OCI-M2 (cell line): Measurements from ENCODE around the gene TUBB2B.
"Not testable (repeated sequence)": the region's sequence is repeated elsewhere in the genome, so short reads cannot be mapped to it uniquely, and the experiment has no call there.

Source experiments
- DNase-seq: peaks from one replicate; lab custom pipeline; 2025; ENCODE audit not compliant: unreplicated experiment; lab: John Stamatoyannopoulos, UW

TUBB2B gene

DNA sequence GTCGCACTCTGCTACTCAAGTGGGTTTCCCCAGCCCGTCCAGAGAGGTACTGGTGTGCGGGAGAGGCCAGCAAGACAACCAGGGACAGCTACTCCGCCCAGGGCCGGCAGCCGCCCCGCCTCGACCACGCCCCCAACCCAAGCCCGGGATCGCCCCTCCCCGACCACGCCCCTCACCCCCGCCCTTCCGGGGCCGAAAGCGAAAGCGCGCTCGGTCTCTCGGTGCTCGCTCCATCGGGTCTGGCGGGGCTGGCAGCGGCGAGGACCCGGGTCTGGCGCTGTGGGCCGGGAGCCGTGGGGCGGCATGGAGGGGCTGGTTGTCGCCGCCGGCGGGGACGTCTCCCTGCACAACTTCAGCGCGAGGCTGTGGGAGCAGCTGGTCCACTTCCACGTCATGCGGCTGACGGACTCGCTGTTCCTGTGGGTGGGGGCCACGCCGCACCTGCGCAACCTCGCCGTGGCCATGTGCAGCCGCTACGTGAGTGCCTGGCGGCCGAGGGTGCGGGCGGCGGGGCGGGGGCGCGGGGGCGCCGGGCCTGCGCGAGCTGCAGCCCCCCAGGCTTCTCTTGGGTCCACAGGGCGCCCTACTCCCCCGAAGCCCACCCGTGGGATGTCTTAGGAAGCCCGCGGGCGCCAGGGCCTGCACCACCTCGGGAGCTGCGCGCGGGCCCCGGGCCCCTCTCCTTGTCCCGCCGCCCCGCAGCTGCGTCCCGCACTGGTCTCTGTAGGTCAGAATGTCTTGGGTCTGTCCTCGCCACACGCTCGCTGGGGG lies 31.5 kb upstream of the TUBB2B start, which contains the start of gene PSMG4:
PSMG4 (plus strand) TSS at position 228 of the 771 bp plus-strand sequence; CDS start at position 304, 76 bp downstream.
- DNase-seq: peak; percentile 36

DNA sequence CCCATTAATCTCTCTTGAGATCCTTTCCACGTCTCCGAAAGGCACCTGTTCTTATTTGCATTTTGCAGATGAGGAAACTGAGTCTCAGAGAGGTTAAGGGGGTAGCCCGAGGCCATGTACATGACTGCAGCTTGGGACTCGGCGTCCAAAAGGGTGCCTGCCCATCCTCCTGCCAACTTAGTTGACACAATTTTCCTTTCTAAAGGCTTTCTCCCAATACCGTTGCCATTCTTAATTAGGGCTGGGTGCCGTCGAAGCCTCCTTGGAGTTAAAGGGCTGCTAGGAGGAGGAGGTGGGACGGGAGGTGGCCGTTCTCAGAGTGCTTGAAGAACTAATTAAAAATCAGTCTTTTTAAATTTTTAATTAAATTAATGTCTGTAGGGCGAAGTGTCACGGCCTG lies 30.7 kb upstream of the TUBB2B start:
- no peak for DNase-seq

DNA sequence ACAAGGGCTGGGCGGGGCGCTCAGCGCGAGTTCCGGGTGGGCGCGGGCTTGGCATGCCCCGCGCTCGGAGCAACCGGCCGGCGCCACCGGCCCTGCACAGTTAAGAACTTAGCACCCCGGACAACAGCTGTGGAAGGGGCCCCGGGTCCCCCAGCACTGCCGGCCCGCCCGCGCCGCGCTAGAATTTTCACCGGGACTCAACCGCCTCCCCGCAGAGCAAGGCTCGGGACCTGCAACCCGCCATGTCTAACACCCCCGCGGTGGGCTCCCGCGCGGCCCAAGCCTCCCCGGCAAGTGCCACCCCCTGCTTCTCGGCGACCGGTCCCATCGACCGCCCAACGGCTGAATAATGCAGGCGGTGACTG lies 26.1 kb upstream of the TUBB2B start:
- DNase-seq: no peak

DNA sequence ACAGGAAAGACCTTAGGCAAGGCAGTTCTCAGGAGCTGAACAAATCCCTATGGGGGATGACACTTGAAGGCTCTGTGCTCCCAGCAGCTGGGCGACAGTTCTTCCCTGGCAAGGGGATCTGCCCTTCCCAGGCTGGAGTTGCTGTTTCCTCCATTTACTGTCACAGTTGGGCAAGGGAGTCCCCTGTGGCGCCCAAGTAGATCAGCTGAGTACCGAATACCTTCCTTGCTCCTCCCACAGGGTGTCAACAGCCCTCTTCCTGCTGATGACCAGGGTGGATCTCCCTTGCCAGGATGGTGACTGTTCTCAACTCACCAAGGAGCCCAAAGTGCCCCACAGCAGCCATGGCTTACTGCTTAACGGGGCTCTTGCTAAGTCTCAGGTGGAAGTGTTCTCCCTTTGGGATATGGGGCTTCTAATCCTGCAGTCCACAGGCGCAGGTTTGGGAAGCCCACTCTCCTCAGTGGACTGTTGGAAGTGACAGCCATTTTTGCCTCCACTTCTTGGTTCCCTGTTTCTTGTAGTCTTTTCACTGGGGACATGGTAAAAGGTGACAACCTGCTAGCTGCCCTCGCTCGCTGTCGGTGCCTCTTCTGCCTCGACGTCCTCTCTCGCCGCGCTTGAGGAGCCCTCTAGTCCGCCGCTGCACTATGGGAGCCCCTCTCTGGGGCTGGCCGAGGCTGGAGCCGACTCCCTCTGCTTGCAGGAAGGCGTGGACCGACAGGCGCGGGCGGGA lies 25.6 kb upstream of the TUBB2B start:
- DNase-seq: no peak

DNA sequence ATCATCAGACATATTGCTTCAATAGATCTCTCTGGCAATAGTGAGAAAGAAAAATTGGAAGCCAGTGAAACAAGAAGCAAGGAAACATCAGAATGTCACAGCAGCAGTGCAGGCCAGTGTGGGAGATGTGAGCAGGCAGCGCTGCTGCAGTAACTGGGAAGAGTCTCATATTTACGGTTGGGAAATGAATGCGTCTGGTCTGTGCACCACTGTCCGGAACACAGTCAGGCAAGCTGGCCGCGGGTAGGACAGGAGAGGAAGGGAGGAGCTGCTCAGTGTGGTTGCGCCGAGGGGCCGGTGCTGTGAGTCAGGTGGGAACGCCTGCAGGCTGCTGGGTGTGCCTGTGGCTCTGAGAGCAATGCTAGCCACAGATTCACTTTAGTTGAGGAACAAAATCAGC lies 24.9 kb upstream of the TUBB2B start:
- no peak for DNase-seq

DNA sequence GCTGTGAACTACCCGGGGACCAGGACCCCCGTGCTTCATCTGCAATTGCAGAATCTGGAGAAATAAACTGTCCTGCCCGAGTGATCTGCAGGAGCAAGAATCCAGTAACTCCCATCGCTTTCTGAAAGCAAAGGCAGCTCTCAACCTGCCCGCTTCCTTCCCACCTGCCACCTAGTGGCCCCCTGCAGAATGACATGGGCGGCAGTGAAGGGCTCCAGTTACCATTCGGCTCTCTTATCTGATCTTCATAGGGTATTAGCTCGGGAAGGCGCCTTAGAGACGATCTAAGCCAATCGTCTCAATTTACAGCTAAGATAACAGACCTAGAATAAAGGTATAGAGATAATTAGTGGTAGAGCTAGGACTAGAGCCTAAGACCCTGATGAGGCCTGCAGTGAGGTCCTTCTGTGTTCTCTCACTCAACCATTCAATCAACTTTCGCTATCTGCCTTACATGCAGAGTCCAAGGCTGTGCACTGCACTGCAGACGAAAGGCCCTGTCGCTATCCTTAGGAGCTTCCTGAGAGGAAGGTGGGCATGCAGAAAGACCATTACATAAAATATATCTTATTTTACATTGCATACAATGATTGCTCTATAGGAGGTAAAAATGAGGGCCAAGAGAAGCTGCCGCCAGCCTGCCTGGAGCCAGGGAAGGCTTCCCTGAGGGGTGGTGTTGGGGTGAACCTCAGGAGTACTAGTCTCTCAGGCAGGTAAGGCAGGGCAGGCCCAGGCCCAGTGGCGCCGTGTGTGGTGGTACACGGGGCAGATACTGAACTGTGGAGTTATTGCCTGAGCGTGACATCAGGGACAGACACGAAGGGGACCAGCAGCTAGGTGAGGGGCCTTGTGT lies 24.2 kb upstream of the TUBB2B start:
- DNase-seq: peak; percentile 63

DNA sequence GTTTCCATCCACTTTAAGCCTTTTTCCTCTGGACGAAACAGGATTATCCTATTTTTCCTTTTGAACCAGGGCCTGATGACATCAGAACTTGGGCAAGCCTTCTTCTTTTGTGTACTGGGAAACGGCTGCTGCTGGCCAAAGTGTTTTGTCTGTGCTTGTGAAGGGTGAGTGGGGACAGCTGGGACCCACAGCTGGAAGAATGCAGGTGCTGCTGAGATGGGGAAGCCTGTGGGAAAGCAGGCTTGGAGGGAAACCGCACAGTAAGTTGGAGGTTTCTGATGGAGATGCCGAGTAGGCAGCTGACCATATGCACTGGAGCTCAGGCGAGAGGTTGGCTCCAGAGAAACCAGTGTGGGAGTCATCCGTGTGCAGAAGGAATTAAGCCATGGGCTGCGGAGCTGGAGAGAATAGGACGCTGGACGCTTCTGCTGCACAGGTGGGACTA lies 22.8 kb upstream of the TUBB2B start:
- no peak for DNase-seq

DNA sequence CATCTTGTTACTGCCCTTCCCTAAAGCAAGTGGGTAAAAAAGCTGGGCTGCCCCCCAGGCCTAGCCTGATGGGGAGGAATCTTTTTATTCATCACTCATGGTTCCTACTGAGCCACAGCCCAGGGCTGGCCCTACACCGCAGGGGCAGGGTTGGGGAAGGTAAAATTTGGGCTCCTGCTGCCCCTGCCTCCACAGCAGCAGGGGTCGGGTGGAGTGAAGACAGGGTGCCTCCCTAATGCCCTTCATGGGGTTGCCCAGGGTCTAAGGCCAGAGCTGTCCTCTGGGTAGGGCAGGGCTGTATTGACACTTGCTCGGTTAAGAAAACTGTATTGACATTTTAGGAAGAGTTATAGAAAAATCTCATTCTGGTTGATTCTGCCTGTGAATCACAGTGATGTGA lies 22.4 kb upstream of the TUBB2B start:
- DNase-seq: no peak

DNA sequence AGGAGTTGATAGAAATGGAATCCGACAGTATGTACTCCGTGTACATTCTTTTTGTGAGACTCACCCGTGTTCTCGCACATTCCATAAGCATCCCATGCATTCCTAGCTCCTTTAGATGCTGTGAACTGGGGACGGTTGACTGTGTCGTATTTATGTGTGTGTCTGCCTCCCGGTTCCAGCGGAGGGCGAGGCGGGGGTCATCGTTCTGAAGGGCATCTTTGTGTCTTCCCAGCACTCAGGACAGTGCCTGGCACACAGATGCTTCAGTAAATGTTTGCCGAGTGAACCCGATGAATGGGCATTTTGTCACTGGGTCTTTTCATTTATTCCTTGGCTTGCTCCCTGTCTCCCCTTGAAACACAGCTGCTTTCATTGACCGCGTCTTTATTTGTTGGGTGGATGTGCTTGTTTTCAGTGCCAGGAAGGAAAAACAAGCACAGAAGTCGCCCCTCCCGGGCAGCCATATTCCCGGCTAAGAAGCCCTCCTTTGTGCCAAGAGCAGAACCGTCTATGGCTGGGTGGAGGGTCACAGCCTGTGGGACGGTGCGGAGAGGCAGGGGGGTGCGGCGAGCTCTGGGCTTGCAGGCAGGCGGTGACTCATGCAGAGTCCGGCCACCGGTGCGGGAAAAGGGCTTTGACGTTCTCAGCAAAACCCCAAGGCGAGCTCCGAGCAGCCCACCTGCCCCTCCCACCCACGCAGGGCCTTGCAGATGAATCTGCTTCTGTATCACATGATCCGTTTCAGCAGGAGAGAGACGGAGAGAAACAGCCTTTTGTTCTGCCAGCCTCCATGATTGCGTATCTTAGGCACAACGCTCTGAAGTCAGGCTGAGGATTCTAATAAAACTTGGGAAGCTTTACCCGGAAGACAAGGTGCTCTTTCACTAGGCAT lies 20.0 kb upstream of the TUBB2B start:
- DNase-seq: no peak

DNA sequence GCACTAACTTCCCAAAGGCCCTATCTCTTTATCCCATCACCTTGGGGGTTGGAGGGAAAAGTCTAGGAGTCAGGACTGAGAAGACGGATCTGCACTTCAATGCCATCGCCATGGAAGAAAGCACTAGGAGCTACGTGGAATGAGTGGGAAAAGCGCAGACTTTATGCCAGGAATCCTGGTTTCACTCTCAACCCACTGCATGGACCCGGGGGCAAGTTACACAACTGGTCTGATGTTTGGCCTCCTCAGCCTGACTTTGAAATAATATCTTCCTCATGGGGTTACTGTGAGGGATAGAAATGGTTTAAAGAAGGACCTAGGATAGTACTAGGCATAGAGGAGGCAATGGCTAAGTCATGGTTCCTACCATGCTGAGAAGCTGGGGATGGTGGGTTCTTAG lies 17.8 kb upstream of the TUBB2B start:
- no peak for DNase-seq

DNA sequence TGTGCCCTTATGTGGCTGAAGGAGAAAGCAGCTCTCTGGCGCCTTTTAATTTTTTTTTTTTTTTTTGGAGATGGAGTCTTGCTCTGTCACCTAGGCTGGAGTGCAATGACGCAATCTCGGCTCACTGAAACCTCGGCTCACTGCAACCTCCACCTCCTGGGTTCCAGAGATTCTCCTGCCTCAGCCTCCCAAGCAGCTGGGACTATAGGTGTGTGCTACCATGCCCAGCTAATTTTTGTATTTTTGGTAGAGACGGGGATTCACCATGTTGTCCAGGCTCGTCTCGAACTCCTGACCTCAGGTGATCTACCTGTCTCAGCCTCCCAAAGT lies 17.3 kb upstream of the TUBB2B start:
- DNase-seq: not testable (repeated sequence)

DNA sequence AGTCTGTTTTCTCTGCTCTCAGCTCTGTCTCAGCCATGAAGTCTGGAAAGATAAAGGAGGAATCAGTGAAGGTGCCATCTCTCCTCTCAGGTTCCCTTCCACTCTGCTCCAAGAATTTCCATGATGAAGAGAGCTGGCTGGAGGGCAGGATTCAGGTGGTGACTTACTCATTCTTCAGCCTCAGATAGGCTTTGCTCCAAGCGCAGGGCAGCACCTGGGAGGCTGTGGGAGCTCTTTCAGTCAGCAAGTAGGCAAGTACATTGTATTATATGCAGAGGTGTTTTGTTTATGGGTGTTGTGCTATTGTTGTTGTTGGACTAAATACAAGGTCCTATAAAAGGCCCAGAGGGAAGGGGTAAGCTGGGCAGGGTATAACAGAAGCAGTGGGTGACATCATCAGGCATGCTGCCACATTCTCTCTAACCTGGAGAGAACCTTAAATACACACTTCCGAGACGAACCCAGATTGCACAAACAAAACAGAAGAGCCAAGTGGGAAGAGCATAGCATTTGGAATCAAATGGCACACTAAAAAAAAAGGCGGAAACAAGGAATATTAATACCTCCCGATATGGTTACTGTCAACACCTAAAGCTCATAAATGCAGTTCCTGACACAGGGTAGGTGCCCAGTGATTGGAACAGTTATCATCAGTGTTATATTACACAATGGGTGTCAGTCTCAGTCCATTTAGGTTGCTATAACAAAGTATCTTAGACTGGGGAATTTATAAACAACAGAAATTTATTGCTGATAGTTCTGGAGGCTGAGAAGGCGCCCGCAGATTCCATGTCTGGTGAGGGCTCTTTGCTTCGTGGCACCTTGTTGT lies 16.8 kb upstream of the TUBB2B start:
- no peak for DNase-seq

DNA sequence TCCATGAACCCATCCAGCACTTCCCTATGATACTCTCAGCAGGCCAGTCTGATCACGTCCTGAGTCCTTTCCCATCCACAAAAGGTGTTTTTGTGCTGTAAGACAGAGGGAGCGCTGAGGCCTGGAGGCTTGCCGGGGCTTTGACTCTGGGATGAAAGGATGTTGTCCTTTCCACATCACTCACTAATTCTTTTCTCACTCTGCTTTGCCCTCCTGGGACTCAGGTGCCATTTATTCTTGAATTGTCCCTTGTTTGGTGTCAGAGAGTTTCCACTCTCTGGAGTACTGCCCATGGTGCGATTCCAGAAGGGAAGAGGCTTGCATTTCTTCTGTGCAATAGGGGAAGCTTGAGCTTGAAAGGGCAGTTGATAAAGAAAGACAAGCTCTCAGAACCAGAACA lies 15.3 kb upstream of the TUBB2B start:
- DNase-seq: no peak

DNA sequence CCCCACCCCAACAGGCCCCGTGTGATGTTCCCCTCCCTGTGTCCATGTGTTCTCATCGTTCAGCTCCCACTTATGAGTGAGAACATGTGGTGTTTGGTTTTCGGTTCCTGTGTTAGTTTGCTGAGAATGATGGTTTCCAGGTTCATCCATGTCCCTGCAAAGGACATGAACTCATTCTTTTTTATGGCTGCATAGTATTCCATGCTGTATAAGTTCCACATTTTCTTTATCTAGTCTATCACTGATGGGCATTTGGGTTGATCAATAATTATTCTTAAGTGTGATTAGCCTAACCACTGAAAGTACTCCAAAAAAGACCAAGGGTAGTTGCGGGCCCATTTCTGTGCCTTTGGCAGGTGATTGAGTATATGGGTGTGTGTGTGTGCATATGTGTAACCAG lies 14.3 kb upstream of the TUBB2B start:
- DNase-seq: not testable (repeated sequence)

DNA sequence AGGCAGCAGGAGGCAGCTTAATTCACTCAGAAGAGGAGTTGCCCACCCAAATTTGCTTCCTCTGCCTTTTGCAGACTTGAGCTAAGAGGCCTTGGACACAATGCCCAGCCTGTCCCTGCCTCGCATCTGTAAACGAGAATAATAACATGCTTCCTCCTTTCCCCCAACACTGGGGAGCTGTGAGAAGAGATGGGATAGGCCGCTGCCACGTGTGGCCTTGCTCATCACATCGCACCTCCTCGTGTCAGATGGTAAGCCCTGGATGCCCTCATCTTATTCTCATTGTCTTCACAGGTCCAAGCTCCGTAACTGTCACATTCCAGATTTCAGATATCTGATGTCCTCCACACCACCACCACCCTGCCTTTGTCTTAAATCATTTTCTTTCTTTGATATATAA lies 13.1 kb upstream of the TUBB2B start:
- DNase-seq: no peak

DNA sequence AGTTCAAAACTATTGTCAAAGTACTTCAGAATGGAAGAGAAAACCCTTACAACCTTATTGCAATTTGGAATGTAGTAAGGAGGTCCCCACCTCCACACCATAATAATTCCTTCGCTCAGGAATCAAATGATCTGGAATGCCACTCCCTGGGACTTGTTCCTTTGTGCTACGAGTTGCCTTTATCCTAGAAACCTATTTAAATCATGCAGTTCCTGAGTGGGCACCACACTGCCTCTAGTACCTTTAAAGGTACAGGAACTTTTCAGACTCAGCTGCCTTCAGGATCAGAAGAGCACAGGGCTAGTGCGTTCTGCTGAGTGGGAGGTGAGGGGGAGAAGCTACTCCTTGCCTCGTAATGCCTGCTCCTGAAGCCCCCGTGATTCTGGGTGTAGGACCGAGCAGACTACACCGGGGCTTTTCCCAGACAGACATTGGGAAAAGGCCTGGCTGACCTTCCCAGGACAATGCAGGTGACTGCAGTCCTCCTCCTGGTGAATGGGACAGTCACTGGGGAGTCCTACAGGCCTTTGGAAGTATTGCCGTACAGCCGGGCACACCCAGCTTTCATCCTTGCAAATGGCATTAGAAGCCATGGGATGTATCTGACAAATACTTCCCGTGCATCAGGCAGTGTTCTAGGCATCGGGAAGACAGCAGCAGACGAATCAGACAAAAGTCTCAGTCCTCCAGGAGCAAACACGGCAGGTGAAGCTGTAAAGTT lies 11.8 kb upstream of the TUBB2B start:
- no peak for DNase-seq

DNA sequence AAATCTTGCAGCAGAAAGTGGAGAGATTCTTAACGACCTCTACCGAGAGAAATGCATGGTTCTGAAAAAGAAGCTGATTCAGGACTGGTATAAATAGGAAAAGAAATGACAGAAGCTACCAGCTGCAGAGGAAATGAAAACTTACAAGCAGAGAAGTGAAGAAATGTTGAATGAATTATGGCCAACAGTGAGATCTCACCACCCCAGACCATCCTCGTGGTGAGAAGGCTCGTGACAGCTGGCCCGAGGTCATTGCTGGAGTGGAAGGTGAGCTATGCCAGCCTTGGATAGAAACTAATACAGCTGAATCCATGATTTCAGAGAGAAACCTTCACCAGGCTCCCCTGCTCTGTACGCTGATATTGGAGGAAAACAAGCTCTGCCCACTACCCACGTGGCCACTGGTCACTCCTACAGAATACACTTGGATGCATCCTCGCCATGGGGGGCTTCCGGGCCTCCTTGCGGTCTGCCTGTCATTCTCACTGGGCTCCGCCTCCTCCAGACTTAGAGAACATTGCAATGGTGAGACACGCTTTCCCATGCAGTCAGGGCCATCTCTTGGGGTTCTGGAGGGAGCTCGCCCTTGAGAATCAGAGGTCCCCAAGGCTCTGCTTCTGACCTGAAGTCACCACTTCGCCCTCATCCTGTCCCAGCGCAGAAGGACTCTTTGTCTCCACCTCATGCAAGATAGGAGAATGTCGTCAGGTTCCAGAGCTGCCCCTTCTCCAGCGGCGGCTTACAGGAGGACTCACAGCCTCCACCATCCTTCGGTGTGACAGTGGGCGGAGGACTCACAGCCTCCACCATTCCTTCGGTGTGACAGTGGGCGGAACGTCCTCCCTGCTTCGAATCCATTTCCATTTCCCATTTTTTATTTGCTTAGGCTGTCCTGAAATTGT lies 10.6 kb upstream of the TUBB2B start:
- DNase-seq: no peak

DNA sequence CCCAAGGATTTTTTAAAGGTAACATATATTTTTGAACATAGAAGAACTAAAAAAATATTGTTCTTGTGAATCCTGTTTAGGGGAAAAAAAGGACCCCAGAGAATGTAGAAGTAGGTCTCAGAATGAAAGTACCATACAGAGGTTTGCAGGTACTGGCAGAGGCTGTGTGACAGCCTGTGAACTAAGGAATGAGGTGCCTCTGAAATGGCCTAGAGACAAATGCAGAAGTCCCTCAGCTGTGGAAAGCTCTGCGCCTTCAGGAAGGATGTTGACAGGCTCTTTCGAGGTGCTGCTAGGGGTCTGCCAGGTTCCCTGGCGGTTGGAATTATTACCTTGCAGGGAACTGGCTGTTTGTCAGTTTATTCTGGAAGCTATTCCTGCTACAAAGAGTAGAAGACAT lies 8.6 kb upstream of the TUBB2B start:
- no peak for DNase-seq
